PC-9 (cell line): ENCODE data around the gene CNTNAP2.

Experiments used
- EZH2 ChIP-seq: fragments of 200-600 bp; sonication (generic); IDR thresholded peaks from 2 replicates; pipeline ENCODE4 v1.8.0; 2017; ENCODE audit warnings: antibody characterized with exemption, low read depth
- TF ChIP-seq, protein P1 (sequence below): fragments of 200-600 bp; sonication (generic); conservative IDR thresholded peaks from 2 replicates; pipeline ENCODE4 v1.6.1; 2017; ENCODE audit warnings: mixed run types, antibody characterized with exemption, mild to moderate bottlenecking, moderate library complexity

- TF ChIP-seq, protein P1, sequence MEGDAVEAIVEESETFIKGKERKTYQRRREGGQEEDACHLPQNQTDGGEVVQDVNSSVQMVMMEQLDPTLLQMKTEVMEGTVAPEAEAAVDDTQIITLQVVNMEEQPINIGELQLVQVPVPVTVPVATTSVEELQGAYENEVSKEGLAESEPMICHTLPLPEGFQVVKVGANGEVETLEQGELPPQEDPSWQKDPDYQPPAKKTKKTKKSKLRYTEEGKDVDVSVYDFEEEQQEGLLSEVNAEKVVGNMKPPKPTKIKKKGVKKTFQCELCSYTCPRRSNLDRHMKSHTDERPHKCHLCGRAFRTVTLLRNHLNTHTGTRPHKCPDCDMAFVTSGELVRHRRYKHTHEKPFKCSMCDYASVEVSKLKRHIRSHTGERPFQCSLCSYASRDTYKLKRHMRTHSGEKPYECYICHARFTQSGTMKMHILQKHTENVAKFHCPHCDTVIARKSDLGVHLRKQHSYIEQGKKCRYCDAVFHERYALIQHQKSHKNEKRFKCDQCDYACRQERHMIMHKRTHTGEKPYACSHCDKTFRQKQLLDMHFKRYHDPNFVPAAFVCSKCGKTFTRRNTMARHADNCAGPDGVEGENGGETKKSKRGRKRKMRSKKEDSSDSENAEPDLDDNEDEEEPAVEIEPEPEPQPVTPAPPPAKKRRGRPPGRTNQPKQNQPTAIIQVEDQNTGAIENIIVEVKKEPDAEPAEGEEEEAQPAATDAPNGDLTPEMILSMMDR, result no peak
- no peak for TF ChIP-seq EZH2
These were observed 1448.3 kb downstream of the CNTNAP2 start for GRCh38 chr7:147564786-147565476.
